Measurements from ENCODE around the gene SLC29A2.
A peak's percentile ranks its signal among the peaks of the same experiment; 100 is the strongest.

Gene SLC29A2

DNA sequence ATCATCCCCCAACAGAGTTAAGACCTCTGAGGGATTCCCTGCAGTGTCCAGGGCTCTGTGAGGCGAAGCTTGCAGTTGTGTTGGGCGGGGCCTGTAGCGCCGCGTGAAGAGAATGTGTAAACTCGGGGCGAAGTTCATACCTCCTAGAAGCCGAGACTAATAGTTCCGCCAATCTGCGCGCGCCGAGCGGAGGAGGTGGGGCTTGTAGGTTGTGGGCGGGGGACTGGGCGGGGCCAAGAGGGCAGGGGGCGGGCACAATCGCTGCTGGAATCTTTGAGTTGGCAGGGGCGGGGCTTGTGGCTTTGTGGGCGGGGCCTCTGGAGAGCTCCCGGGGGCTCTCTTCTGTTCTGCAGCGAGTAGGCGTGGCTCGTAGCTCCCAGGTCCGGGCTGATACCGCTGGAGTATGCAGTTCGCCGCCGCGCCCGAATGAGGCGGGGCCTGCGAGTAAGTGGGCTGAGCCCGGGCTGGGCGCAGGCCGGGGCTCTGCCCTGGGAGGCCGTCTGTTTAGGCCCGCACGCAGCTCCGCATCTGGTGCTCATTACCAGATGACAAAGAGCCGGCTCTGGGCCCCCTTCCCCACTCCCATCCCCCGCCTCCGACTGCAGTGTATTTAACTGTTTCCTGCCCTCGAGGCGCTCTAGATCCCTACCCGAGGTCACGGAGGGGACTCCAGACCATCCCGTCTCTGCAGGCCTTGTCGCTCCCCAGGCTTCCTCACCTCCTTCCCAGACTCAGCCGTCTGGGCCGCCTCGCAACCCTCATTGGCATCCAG is 58.8 kb downstream of the SLC29A2 start:
- TF ChIP-seq, protein P1, sequence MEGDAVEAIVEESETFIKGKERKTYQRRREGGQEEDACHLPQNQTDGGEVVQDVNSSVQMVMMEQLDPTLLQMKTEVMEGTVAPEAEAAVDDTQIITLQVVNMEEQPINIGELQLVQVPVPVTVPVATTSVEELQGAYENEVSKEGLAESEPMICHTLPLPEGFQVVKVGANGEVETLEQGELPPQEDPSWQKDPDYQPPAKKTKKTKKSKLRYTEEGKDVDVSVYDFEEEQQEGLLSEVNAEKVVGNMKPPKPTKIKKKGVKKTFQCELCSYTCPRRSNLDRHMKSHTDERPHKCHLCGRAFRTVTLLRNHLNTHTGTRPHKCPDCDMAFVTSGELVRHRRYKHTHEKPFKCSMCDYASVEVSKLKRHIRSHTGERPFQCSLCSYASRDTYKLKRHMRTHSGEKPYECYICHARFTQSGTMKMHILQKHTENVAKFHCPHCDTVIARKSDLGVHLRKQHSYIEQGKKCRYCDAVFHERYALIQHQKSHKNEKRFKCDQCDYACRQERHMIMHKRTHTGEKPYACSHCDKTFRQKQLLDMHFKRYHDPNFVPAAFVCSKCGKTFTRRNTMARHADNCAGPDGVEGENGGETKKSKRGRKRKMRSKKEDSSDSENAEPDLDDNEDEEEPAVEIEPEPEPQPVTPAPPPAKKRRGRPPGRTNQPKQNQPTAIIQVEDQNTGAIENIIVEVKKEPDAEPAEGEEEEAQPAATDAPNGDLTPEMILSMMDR (IDR thresholded peaks at IDR 0.05; ENCODE audit: insufficient read depth, low read depth, low read length, missing control alignments): no peak
- peak overlapping the region; percentile 55 for H3K4me3 ChIP-seq (ENCODE audit: low read depth, low read length)
- peak; percentile 97 for DNase-seq (ENCODE audit: low read depth)
